GM06990 (cell line): Measurements from ENCODE around the gene CD207.

Experiments
- DNase-seq: peaks from one replicate; pipeline ENCODE4 v3.0.0-alpha.2; 2011; ENCODE audit not compliant: insufficient read length; ENCODE audit errors: extremely low read depth
- H3K27me3 ChIP-seq: replicated peaks from 2 replicates; pipeline ENCODE4 v1.6.0; 2011; ENCODE audit warnings: low read length; ENCODE audit not compliant: control insufficient read depth, insufficient read depth
- H3K36me3 ChIP-seq: 2 replicates; pipeline ENCODE4 v1.5.1; 2011; ENCODE audit warnings: low read length; ENCODE audit not compliant: control insufficient read depth, insufficient read depth
- H3K4me3 ChIP-seq: replicated peaks from 2 replicates; pipeline ENCODE4 v1.5.1; 2011; ENCODE audit warnings: low read depth, mild to moderate bottlenecking, control low read depth, low read length
- TF ChIP-seq, protein P1 (sequence below): IDR thresholded peaks from 2 replicates; pipeline ENCODE4 v1.5.1; 2011; ENCODE audit warnings: low read length, control low read depth, mild to moderate bottlenecking, inconsistent platforms; ENCODE audit not compliant: insufficient read depth, poor library complexity, severe bottlenecking

Gene CD207

DNA sequence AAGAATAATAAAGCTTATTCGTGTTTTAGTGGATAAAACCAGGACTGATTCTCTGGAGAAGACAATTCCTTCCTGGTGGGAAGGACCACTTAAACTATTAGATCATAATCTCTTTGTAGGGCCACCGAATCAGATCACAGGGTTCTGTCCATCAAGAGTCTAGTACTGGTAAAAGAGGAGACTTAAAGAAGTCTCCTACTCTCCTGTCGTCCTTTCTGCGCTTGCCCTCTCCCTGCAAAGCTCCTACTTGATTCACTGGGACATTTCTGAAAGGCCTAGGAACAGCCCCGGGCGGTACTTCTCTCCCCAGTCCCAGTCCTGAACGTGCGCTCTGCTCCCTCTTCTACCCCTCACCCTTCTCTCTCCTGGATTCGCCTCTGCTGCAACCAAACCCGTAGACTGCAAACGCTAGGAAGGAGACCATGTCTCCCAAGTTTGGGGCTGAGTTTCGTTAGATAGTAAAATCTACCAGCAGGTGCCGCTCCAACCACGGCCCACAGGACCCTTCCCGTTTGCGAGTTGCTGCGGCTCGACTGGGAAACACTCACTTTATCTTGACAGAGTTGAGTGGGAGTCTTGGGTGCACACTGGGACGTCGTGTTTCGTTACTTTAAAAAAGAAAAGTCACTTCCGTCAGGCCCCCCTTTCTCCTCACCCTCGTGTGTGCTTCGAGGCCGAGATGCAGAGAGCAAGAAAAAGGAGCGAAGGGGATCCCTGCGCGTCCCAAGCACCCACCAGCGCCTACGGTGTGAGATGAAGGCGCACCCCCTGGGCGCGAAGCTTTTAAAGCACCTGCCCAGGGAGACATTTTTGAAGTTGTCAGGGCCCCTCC, 46.1 kb downstream of the CD207 start:
- DNase-seq = peak; percentile 45
- Histone ChIP-seq H3K27me3 (no peaks in the 10 kb centered on the region; the same call in 1 of the 2 replicates), H3K4me3 (no peak overlapping the region), H3K36me3 (no peaks in the 10 kb centered on the region)
- TF ChIP-seq, protein P1, sequence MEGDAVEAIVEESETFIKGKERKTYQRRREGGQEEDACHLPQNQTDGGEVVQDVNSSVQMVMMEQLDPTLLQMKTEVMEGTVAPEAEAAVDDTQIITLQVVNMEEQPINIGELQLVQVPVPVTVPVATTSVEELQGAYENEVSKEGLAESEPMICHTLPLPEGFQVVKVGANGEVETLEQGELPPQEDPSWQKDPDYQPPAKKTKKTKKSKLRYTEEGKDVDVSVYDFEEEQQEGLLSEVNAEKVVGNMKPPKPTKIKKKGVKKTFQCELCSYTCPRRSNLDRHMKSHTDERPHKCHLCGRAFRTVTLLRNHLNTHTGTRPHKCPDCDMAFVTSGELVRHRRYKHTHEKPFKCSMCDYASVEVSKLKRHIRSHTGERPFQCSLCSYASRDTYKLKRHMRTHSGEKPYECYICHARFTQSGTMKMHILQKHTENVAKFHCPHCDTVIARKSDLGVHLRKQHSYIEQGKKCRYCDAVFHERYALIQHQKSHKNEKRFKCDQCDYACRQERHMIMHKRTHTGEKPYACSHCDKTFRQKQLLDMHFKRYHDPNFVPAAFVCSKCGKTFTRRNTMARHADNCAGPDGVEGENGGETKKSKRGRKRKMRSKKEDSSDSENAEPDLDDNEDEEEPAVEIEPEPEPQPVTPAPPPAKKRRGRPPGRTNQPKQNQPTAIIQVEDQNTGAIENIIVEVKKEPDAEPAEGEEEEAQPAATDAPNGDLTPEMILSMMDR = peak; percentile 67

GRCh38 chr2:70785137-70785911, 50.3 kb downstream of the CD207 start:
- H3K4me3 ChIP-seq = no peak overlapping the region
- H3K36me3 ChIP-seq = no peaks in the 10 kb centered on the region
- DNase-seq = no peak
- H3K27me3 ChIP-seq = no peaks in the 10 kb centered on the region; the same call in none of the 2 replicates
- TF ChIP-seq, protein P1 = peak; percentile 71

- TF ChIP-seq, protein P1 = no peak
- no peaks in the 10 kb centered on the region for H3K36me3 ChIP-seq
- no peaks in the 10 kb centered on the region; the same call in none of the 2 replicates for H3K27me3 ChIP-seq
- H3K4me3 ChIP-seq = no peak overlapping the region
- no peak for DNase-seq
Observed at GRCh38 chr2:70784320-70784719, 51.3 kb downstream of the CD207 start.
